HT1080 (cell line): ENCODE results near the gene OAS2. TPM values are rescaled to one million over a fixed set of nuclear protein-coding genes. Genes with fewer than 3 reads are reported as not detected.

Experiments used
- DNase-seq: peaks from one replicate; pipeline ENCODE4 v3.0.0-alpha.2; 2015; ENCODE audit warnings: low read depth
- polyA plus RNA-seq, 2 experiments: library from polyadenylated mRNA; depleted of rRNA; stranded (reverse); fragments of >200 nt; gene quantifications; 2 replicates each; pipeline ENCODE4 v1.2.3, GENCODE V29; 2015
- total RNA-seq: library from RNA; depleted of rRNA; stranded (reverse); fragments of >200 nt; shearing (Covaris generic); gene quantifications from 2 replicates; pipeline ENCODE4 v1.2.3, GENCODE V29; 2014; rRNA removed

The OAS2 gene, protein sequence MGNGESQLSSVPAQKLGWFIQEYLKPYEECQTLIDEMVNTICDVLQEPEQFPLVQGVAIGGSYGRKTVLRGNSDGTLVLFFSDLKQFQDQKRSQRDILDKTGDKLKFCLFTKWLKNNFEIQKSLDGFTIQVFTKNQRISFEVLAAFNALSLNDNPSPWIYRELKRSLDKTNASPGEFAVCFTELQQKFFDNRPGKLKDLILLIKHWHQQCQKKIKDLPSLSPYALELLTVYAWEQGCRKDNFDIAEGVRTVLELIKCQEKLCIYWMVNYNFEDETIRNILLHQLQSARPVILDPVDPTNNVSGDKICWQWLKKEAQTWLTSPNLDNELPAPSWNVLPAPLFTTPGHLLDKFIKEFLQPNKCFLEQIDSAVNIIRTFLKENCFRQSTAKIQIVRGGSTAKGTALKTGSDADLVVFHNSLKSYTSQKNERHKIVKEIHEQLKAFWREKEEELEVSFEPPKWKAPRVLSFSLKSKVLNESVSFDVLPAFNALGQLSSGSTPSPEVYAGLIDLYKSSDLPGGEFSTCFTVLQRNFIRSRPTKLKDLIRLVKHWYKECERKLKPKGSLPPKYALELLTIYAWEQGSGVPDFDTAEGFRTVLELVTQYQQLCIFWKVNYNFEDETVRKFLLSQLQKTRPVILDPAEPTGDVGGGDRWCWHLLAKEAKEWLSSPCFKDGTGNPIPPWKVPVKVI
- 1.6 and 2.2 TPM in 2 replicates for total RNA-seq
- polyA plus RNA-seq (2015; cell fraction: cytosol; rRNA removed), result 2.5 and 2.6 TPM in 2 replicates
- 2.5 and 3.9 TPM in 2 replicates for polyA plus RNA-seq (2015; cell fraction: nucleus; rRNA removed)

DNA sequence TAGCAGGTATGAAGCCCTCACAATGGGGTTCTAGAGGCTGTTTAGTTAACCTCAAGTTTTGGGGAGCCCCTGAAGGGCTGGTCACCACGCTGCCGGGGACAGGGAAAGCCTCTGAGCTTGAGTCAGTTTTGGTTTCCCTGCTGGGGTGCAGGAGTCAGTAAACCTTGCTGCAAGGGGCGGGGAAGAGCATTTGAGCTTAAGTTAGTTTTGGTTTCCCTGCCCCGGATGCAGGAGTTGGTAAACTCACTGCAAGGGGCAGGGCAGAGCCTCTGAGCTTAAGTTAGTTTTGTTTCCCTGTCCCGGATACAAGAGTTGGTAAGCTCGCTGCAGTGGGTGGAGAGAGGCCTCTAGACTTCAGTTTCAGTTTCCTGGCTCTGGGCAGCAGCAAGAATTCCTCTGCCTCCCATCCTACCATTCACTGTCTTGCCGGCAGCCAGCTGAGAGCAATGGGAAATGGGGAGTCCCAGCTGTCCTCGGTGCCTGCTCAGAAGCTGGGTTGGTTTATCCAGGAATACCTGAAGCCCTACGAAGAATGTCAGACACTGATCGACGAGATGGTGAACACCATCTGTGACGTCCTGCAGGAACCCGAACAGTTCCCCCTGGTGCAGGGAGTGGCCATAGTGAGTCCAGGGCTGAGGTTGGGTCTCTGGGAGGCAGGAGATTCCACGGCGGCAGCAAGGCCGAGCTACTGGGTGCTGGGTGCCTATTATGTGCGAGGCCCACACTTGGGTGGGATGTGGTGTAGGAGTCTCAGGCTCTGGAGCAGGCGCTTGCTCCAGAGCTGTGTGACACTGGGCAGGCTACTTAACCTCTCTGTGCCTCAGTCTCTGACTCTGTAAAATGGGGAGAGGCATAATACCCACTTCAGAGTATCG lies at the start of gene OAS2:
TSS of gene OAS2 (plus strand) at position 357 of the 878 bp plus-strand sequence. CDS start at position 447, 90 bp downstream.
- DNase-seq, result peak; percentile 73

DNA sequence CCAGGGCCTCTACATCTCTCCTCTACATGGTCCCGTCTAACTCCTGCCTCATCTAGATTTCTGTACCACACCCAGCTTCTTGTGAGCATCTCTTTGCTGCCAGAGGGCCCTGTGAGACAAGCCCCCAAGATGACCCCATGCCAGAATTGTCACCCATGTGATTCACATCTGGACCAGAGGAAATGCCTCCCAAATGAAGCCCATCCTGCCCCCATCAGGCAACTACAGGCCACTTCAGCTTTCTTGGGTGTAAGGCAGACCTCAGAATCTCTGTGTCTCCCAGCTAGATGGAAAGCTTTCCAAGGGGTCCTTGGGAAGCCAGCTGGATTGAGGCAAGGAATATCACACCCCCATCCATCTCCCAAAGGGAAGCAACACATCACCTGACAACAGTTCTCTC lies 49.3 kb upstream of the OAS2 start:
- no peak for DNase-seq

DNA sequence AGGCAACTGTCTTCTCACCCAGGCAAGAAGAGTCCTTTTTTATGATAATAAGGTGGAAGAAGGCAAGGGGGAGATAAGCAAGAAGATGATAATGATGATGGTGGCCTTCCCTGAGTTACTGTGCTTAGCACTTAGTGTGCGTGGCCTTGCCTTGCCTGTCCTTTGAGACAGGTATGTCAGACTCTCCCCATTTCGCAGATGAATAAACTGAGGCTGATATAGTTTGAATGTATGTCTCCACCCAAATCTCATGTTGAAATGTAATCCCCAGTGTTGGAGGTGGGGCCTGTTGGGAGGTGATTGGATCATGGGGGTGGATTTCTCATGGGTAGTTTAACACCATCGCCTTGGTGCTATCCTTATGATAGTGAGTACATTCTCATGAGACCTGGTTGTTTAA lies 48.6 kb upstream of the OAS2 start:
- DNase-seq, result no peak

DNA sequence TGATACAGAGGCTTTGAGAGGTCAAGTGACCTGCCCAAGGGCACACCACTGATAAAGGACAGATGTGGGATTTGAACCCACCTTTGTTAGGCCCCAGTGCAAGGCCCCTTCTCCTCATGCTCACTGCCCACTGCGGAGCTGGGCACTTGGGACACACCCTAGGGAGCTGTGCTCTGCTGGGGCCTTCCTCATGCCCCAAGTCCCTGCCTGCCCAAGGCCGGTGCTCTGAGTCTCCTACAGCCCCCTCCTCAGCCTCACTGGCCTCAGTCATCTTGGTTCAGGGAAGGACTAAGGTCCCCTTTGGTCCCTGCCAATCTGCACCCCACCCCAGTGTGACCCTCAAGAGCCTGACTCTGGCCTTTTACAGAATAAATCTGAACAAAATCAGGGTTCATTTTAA lies 48.0 kb upstream of the OAS2 start:
- DNase-seq, result no peak

DNA sequence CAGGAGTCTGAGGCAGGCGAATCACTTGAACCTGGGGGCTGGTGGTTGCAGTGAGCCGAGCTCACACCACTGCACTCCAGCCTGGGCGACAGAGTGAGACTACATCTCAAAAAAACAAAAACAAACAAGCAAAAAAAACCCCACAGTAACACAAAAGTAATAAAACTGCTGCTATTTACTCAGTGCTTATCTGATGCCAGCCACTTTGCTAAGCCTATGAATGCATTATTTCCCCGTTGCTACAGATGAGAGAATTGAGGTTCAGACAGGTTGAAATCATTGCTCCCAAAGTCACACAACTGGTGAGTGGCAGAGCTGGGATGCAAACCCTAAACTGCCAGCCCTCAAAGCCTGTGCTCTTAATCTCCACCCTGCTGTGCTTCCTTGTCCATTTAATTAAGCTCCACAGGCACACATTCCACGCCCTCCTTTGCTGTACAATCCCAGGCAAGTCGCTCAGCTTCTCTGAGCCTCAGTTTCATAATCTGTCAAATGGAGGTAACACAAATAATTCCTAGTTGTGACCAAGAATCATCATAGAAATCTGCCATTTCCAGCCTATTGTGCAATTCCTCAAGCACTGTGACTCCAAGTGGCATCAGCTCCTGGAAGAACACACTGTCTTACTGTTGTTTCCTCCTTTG lies 45.7 kb upstream of the OAS2 start:
- no peak for DNase-seq

DNA sequence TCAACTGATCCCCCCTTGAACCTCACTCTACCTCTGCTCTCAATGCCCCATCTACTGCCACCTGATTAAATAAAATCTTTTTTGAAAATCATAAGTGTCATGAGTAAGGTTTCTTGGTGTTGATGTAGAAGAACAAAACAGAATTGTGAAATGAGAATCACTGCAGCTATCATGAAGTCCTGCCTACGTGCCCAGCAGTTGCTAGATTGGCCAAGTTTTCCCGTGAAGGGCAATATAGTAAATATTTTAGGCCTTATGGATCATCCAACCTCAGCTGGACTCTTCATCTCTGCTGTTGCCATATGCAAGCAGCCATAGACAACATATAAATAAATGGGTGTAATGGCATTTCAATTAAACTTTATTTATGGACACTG lies 45.2 kb upstream of the OAS2 start:
- DNase-seq, result no peak

DNA sequence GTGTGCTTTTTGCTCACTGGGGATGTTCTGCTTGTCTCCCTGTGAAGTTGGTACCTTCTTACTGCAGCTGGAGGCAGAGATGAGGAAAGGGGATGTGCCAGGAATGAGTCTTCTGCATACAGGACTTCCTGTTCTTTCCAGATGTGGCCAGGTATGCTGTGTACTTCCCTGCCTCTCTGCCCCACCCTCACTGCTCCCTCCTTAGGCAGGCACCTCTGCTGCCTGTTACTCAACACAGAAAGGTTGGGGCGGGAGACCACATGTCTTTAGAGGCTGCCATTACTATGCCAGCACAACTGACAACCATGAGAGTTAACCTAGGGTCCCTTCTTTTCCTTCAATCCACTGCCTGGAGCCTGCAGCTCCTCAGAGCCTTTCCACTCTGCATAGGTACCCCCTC lies 42.1 kb upstream of the OAS2 start:
- DNase-seq, result no peak

DNA sequence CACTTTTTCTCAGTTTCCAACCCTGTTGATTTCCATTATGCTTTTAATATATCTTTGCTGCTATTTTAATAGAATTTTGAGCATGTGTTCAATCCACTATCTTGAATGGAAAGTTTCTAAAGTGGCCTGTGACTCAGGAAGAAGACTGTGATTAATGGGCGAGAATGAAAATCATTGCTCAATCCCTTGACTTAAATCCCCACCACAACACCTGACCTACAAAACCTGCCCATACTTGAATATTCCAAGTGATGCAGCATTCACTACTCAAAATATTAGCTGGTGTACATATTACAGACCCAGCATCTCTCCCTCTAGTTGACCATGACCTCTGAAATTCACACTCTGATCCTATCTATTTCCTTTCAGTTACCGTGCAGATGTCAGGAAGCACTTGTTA lies 41.4 kb upstream of the OAS2 start:
- peak; percentile 11 for DNase-seq

DNA sequence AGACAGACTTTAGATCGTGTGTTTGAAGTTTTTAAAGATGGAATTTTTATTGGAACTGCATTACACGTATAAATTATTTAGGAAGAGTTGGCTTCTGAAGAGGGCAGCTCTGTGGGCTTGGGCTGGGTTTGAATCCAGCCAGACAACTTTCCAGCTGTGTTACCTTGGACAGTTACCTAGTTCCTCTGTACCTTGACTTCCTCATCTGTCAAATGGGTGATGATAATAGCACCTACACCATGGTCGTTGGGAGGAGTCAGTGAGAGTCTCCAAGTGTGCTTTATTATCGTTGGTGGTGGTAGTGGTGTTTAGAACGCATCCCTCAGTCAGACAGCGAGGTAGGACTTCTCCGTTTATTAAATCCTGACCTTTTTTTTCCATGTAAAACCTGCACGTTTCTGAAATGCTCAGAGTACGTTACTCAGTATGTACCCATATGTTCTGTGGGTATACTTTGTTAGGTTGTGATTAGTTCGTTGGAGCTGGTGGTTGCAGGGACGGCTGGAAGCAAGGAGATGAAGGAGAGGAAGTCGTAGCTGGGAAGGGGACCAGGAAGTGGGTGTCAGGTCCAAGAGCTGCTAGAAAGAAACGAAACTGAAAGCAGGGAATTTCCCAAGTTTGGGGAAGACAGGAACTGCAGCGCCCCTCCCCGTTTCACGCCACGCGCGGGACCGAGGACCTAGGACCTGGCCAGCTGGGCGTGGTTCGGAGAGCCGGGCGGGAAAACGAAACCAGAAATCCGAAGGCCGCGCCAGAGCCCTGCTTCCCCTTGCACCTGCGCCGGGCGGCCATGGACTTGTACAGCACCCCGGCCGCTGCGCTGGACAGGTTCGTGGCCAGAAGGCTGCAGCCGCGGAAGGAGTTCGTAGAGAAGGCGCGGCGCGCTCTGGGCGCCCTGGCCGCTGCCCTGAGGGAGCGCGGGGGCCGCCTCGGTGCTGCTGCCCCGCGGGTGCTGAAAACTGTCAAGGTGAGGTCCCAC lies 40.3 kb upstream of the OAS2 start, which contains the start of gene OAS3:
TSS of gene OAS3 (plus strand) at position 734 of the 979 bp plus-strand sequence. CDS start at position 791, 57 bp downstream.
- DNase-seq, result peak; percentile 80

DNA sequence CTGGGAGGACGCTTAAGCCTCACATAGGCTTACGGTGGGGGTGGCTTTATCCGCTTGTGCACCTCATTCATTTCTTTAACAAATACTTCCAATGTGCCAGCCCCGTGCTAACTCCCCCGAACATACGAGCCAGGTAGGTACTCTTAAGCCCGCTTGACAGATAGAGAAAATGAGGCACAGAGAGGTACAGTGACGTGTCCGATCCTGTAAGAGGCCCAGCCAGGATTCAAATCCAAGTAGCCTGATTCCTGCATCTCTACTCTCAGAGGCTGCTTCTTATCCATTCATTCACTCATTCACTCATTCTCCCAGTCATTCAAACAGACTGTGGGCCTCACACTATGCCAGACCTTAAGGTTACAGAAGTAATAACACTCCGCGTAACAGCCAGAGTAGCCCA lies 39.6 kb upstream of the OAS2 start:
- no peak for DNase-seq

DNA sequence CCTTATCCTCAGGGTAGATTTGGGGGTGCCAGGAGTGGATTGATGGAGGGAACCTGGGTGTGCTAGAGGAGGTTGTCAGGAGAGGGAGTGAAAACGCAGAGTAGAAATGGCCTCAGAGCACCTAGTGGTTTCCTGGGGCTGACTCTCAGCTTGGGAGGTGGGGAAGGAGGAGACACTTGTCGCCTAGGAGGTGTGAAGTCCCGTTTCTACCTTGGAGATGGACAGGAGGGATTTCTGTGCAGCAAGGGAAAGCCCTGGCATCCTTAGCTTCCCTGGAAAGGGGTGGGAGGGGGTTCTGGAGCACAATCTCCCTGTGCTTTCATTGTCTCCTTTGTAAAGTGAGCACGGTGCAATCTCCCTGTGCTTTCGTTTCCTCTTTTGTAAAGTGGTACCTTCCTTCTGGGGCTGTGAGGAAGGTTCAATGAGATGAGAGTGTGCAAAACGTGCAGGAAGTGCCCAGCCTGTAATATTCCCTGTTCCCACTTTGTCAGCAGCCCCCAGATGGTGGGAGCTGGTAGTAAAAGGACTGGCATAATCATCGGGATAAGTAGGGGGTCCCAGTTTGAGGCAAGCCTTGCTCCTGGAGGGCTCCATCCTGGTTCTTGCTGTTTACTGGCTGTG lies 38.4 kb upstream of the OAS2 start:
- no peak for DNase-seq

DNA sequence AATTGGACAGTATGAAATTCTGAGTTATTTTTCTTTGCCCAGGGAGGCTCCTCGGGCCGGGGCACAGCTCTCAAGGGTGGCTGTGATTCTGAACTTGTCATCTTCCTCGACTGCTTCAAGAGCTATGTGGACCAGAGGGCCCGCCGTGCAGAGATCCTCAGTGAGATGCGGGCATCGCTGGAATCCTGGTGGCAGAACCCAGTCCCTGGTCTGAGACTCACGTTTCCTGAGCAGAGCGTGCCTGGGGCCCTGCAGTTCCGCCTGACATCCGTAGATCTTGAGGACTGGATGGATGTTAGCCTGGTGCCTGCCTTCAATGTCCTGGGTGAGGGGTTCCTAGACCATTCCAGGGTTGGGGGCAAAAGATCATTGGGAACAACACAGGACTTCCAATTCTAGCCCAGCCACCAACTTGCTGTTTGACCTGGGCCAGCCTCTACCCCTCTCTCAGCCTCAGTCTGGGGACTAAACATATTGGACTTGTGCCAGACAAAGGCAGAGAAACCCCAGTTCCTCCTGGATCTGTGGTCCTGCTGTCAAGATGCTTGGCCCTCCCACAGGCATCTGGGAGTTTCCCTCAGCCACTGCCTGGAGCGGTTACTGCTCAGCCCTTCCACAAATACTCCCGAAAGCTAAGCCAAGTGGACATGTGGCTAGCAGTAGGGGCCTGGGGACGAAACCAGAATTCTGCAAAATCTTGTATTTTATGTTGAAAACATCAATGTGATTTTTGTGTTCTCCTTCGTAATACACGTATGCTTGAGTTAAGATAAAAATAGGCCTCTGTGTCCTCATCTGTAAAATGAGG lies 36.6 kb upstream of the OAS2 start:
- DNase-seq, result no peak

DNA sequence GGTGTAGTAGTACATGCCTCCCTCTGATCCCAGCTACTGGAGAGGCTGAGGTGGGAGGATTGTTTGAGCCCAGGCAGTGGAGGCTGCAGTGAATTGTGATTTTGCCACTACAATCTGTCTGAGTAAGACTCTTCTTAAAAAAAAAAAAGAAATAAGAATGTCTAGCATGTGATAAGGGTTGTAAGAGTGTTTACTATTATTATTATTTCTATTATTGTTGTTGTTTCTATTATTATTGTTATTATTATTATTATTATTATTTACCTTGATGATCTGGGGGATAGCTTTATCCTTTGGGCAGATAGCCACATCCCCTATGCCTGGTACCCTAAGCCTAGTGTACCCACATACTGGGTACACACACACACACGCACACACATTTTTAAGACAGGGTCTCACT lies 35.7 kb upstream of the OAS2 start:
- no peak for DNase-seq

DNA sequence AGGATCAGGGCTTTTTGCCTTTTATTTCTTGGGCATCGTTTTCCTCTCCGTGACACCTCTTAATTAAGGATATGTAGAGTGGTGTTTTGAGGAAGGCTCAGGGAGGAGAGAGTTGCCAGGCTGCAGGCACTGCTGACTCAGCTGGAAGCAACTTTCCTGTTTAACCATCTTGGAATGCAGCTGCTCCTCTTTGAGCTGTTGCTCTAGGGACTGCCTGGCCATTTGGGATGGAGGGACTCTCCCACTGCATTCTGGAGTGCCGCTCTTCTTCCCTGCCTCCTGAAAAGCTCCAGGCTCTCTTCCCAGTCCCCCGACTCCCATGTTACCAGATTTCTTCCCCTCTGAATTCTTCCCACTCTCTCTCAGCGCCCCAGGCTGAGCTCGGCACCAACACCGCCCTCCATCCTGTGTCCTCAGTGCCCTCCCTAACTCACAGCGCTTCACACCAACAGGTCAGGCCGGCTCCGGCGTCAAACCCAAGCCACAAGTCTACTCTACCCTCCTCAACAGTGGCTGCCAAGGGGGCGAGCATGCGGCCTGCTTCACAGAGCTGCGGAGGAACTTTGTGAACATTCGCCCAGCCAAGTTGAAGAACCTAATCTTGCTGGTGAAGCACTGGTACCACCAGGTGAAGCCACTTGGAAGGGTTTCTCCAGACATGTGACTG lies 34.2 kb upstream of the OAS2 start:
- DNase-seq, result no peak

DNA sequence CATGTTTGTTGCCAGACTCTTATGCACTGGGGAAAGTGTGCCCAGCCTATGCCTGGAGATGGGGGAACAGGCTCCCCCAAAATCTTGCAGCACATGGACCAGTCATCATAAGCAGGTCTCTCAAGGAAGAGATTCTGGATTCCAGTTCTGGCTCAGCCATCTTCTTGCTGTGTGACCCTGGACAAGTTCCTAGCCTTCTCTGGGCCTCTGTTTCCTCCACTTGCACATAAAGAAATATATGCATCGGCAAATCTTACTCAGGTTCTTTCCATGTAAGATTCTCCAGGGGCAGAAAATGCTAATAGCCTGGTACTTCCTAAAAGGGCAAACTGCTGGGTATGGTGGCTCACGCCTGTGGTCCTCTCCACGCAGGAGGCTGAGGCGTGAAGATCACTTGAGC lies 32.8 kb upstream of the OAS2 start:
- no peak for DNase-seq

DNA sequence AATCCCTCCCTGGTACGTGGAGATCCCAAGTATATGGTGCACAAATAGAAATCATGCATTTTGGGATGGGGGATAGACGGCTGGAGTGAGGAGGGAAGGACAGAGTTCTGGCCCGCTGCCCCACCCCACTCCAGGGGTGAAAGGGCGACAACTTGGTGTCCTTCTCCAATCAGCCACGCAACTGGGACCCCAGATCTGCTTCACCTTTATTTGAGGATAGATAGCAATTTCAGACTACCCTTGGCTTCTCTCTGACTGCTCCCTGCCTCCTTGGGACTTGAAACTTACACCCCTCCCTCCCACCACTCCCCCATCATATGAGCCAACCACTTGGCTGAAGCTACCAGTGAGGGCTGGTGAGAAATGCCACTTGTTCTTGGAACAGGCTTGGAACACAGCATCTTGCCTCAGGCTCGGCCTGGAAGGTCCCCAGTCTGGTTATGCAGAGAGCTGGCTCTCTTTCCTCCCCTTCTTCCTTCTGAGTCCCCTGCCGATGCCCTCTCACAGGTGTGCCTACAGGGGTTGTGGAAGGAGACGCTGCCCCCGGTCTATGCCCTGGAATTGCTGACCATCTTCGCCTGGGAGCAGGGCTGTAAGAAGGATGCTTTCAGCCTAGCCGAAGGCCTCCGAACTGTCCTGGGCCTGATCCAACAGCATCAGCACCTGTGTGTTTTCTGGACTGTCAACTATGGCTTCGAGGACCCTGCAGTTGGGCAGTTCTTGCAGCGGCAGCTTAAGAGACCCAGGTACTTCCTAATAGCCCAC lies 31.9 kb upstream of the OAS2 start:
- DNase-seq, result no peak

DNA sequence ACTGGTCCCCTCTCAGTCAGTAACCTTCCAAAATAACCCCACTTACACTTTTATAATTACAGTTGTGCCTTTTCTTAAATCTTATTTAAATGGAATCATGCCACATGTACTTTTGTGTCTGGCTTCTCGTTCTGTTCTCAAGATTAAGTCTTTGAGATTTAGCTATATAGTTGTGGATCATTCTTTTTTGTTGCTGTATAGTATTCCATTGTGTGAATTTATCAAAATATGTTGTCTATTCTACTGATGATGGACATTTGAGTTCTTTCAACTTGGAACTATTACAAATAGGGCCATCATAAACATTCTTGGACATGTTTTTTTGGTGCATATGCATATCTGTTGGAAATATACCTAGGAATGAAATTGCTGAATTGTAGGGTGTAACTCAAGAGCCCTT lies 31.0 kb upstream of the OAS2 start:
- no peak for DNase-seq
